Activated naive CD4-positive, alpha-beta T cell treated with anti-CD3 and anti-CD28 coated beads for 36 hours (primary cell): Measurements from ENCODE around the gene DENND4A. TPM values are rescaled to one million over a fixed set of nuclear protein-coding genes. Genes with fewer than 3 reads are reported as not detected.

Experiments used
- CTCF ChIA-PET: fragments of 350-600 bp; sonication (Branson Sonifier 250); formaldehyde crosslinking; loops from one replicate; lab custom pipeline; 2021; ENCODE audit warnings: antibody characterized with exemption; lab: Charles Lee
- DNase-seq: peaks from one replicate; pipeline ENCODE4 v3.0.0-alpha.2; 2020
- H3K27ac Mint-ChIP-seq: one replicate; pipeline ENCODE4 v1.8.0; 2021; ENCODE audit warnings: mild to moderate bottlenecking, mixed read lengths
- H3K27me3 Mint-ChIP-seq: one replicate; pipeline ENCODE4 v1.8.0; 2021; ENCODE audit warnings: low read depth, mixed read lengths
- H3K36me3 Mint-ChIP-seq: one replicate; pipeline ENCODE4 v1.8.0; 2021; ENCODE audit warnings: low read depth, mixed read lengths
- H3K4me1 Mint-ChIP-seq: one replicate; pipeline ENCODE4 v1.8.0; 2021; ENCODE audit warnings: low read depth, mixed read lengths
- H3K4me3 Mint-ChIP-seq: one replicate; pipeline ENCODE4 v1.8.0; 2021; ENCODE audit warnings: mild to moderate bottlenecking, moderate library complexity, mixed read lengths
- H3K9me3 Mint-ChIP-seq: one replicate; pipeline ENCODE4 v1.8.0; 2021; ENCODE audit warnings: mixed read lengths
- intact Hi-C: fragments of 100-400 bp; cut with micrococcal nuclease; formaldehyde crosslinking; loops from one replicate; pipeline ENCODE4 v1.15.1; 2023
- total RNA-seq, 2 experiments: library from RNA; stranded (reverse); gene quantifications; one replicate each; pipeline ENCODE4 v1.2.3, GENCODE V29; 2021

The DENND4A gene
- total RNA-seq, 2 experiments from 2014 or later: 23.9 to 24.9 TPM

- CTCF ChIA-PET: interaction anchor here (0.6 to 5.6 kb wide), 15 partner anchors 9 to 663 kb away, joined by 3 to 43 read pairs (median 3); partner anchors contain the start of genes DENND4A and RAB11A
- no peaks in the 10 kb centered on the region for H3K27me3 Mint-ChIP-seq
- peak overlapping the region; percentile 81 for H3K27ac Mint-ChIP-seq
- peak overlapping the region; percentile 40 for H3K4me3 Mint-ChIP-seq
- intact Hi-C loops: loop anchor here (1.0 to 2.0 kb wide), 4 partner anchors 13 to 221 kb away; partner anchors contain the start of genes INTS14 and RAB11A
- peak; percentile 73 for DNase-seq
- no peaks in the 10 kb centered on the region for H3K9me3 Mint-ChIP-seq
- H3K4me1 Mint-ChIP-seq: peaks cover 45% of the 10 kb centered on the region
- no peaks in the 10 kb centered on the region for H3K36me3 Mint-ChIP-seq
These were observed 40.7 kb upstream of the DENND4A start for GRCh38 chr15:65832549-65833364.

DNA sequence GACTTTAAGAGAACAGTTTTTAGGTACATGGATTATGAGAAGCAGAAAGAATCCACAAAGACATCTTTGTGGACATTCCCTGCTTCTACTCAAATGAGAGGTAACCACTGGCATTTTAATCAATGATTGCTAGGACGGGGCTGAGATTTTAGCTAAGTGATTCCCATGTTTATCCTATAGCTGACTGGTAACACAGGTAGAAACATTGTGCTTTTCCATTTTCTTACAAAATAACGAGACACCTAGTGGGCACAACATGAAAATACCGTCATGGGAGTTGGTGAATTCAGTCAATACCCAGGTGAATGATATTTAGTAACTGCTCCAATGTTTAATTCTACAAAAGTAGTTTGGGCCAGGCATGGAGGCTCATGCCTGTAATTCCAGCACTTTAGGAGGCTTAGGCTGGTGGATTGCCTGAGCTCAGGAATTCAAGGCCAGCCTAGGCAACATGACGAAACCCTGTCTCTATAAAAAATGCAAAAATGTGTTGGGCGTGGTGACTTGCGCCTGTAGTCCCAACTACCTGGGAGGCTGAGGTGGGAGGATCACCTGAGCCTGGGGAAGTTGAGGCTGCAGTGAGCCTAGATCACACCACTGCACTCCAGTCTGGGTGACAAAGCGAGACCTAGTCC is 37.2 kb upstream of the DENND4A start:
- intact Hi-C loops: loop anchor here (1.0 to 2.0 kb wide), 3 partner anchors 56 to 218 kb away; partner anchors contain the start of gene INTS14
- no peaks in the 10 kb centered on the region for H3K9me3 Mint-ChIP-seq
- no peaks in the 10 kb centered on the region for H3K36me3 Mint-ChIP-seq
- CTCF ChIA-PET: interaction anchor here (0.6 to 1.4 kb wide), 17 partner anchors 9 to 218 kb away, joined by 3 to 10 read pairs (median 4); partner anchors contain the start of gene INTS14
- peak overlapping the region; percentile 93 for H3K27ac Mint-ChIP-seq
- H3K4me3 Mint-ChIP-seq: peak overlapping the region; percentile 26
- H3K27me3 Mint-ChIP-seq: no peaks in the 10 kb centered on the region
- peak; percentile 41 for DNase-seq
- peaks cover 52% of the 10 kb centered on the region for H3K4me1 Mint-ChIP-seq

- peak overlapping the region; percentile 26 for H3K4me3 Mint-ChIP-seq
These were observed 36.5 kb upstream of the DENND4A start for GRCh38 chr15:65828585-65828984.

GRCh38 chr15:65827065-65827464 is 35.0 kb upstream of the DENND4A start:
- Mint-ChIP-seq H3K4me3 (peak overlapping the region; percentile 34), H3K27me3 (no peaks in the 10 kb centered on the region), H3K27ac (peak overlapping the region; percentile 93), H3K9me3 (no peaks in the 10 kb centered on the region), H3K4me1 (peaks cover 37% of the 10 kb centered on the region), H3K36me3 (no peaks in the 10 kb centered on the region)
- intact Hi-C loops: no loop called here
- DNase-seq: peak; percentile 45
- CTCF ChIA-PET: interaction anchor here (0.9 kb wide), 1 partner anchor 10 kb away, joined by 4 read pairs; no protein-coding TSS in a partner anchor

More at GRCh38 chr15:65828585-65828984, 36.5 kb upstream of the DENND4A start:
- no peaks in the 10 kb centered on the region for H3K36me3 Mint-ChIP-seq
- CTCF ChIA-PET: interaction anchor here (0.6 to 1.4 kb wide), 15 partner anchors 9 to 218 kb away, joined by 3 to 10 read pairs (median 4); partner anchors contain the start of gene INTS14
- peak overlapping the region; percentile 93 for H3K27ac Mint-ChIP-seq
- peaks cover 52% of the 10 kb centered on the region for H3K4me1 Mint-ChIP-seq
- no peaks in the 10 kb centered on the region for H3K9me3 Mint-ChIP-seq
- H3K27me3 Mint-ChIP-seq: no peaks in the 10 kb centered on the region
- DNase-seq: peak; percentile 44
- intact Hi-C loops: loop anchor here (1.0 to 2.0 kb wide), 3 partner anchors 9 to 218 kb away; partner anchors contain the start of genes DENND4A and INTS14

GRCh38 chr15:65824941-65825544 is 33.0 kb upstream of the DENND4A start:
- Mint-ChIP-seq H3K4me3 (no peak overlapping the region), H3K9me3 (no peaks in the 10 kb centered on the region), H3K36me3 (no peaks in the 10 kb centered on the region), H3K4me1 (peaks cover 45% of the 10 kb centered on the region), H3K27me3 (no peaks in the 10 kb centered on the region), H3K27ac (no peak overlapping the region)
- no peak for DNase-seq
- CTCF ChIA-PET: interaction anchor here (0.6 to 1.8 kb wide), 7 partner anchors 8 to 56 kb away, joined by 3 to 11 read pairs (median 4); no protein-coding TSS in a partner anchor
- intact Hi-C loops: no loop called here

DNA sequence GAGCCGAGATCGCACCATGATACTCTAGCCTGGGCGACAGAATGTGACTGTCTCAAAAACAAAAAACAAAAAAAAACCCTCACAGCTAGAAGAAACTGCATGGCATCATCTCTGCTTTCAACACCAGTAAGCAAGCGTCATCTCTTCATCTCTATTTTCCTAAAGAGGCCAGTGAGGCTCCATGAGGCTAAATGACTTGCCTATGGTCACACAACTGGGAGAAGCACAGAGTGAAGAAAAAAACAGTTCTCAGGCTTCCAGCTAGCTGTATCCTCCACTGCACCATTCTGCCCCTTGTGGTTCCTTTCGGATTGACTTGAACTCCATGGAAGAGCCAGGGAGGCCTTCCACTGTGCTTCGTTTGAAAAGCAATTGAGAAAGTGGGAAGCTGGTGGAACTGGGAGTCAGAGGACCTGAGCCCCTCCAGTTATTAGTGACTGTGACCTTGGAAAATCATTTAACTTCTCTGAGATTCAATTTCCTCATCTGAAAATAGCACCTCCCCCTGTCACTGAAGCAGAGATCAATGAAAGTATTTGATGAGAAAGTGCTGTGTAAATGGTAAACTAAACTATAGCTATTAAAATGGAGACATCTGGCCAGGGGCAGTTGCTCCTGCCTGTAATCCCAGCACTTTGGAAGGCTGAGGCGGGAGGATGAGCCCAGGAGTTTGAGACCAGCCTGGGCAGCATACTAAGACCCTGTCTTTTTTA is 32.1 kb upstream of the DENND4A start:
- Mint-ChIP-seq H3K36me3 (no peaks in the 10 kb centered on the region), H3K4me1 (peaks cover 50% of the 10 kb centered on the region), H3K4me3 (no peak overlapping the region), H3K27me3 (no peaks in the 10 kb centered on the region), H3K9me3 (no peaks in the 10 kb centered on the region), H3K27ac (no peak overlapping the region)
- intact Hi-C loops: no loop called here
- CTCF ChIA-PET: interaction anchor here (0.6 to 1.8 kb wide), 7 partner anchors 8 to 45 kb away, joined by 3 to 11 read pairs (median 4); no protein-coding TSS in a partner anchor
- peak; percentile 48 for DNase-seq

GRCh38 chr15:65822316-65822715 is 30.2 kb upstream of the DENND4A start:
- no peaks in the 10 kb centered on the region for H3K9me3 Mint-ChIP-seq
- no peak for DNase-seq
- intact Hi-C loops: no loop called here
- no peaks in the 10 kb centered on the region for H3K36me3 Mint-ChIP-seq
- peaks cover 47% of the 10 kb centered on the region for H3K4me1 Mint-ChIP-seq
- H3K27ac Mint-ChIP-seq: no peak overlapping the region
- no peak overlapping the region for H3K4me3 Mint-ChIP-seq
- CTCF ChIA-PET: interaction anchor here (0.6 to 1.3 kb wide), 3 partner anchors 34 to 310 kb away, joined by 3 to 6 read pairs (median 3); no protein-coding TSS in a partner anchor
- H3K27me3 Mint-ChIP-seq: no peaks in the 10 kb centered on the region

GRCh38 chr15:65821070-65821469 is 29.0 kb upstream of the DENND4A start:
- Mint-ChIP-seq H3K9me3 (no peaks in the 10 kb centered on the region), H3K4me1 (peaks cover 49% of the 10 kb centered on the region), H3K27me3 (no peaks in the 10 kb centered on the region), H3K36me3 (no peaks in the 10 kb centered on the region), H3K4me3 (no peak overlapping the region), H3K27ac (no peak overlapping the region)
- no peak for DNase-seq
- CTCF ChIA-PET: interaction anchor here (2.4 kb wide), 1 partner anchor 17 kb away, joined by 10 read pairs; no protein-coding TSS in a partner anchor
- intact Hi-C loops: no loop called here

DNA sequence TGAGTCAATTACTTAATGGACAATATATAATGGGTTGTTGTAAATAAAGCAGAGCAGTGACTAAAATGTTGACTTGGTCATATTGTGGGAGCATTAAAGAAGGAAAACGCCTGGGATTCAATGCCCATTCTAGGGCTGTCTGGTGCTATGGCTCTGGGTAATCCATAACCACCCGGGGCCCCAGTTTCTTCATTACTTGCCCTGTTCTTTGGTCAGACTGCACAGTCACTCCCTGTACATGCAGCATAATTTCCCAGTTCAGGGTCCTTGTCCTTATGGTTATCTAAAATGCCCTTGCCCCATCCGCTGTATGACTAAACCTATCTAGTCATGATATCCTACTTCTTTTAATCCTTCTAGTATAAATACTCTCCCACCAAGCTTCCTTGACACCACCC is 27.5 kb upstream of the DENND4A start:
- Mint-ChIP-seq H3K27me3 (no peaks in the 10 kb centered on the region), H3K4me3 (no peak overlapping the region), H3K36me3 (no peaks in the 10 kb centered on the region), H3K4me1 (peaks cover 50% of the 10 kb centered on the region), H3K27ac (peak overlapping the region; percentile 48), H3K9me3 (no peaks in the 10 kb centered on the region)
- DNase-seq: no peak
- CTCF ChIA-PET: interaction anchor here (2.0 to 2.6 kb wide), 3 partner anchors 10 to 29 kb away, joined by 7 to 10 read pairs (median 10); partner anchors contain the start of gene DENND4A
- intact Hi-C loops: loop anchor here (1.0 to 5.0 kb wide), 7 partner anchors 9 to 568 kb away; partner anchors contain the start of genes DENND4A and MAP2K1

GRCh38 chr15:65818927-65819562 is 27.0 kb upstream of the DENND4A start:
- intact Hi-C loops: loop anchor here (1.0 to 5.0 kb wide), 7 partner anchors 9 to 568 kb away; partner anchors contain the start of genes DENND4A and MAP2K1
- DNase-seq: no peak
- CTCF ChIA-PET: interaction anchor here (0.6 to 2.6 kb wide), 10 partner anchors 9 to 688 kb away, joined by 3 to 10 read pairs (median 3); partner anchors contain the start of gene DENND4A
- H3K27ac Mint-ChIP-seq: peak overlapping the region; percentile 59
- H3K4me1 Mint-ChIP-seq: peaks cover 47% of the 10 kb centered on the region
- H3K27me3 Mint-ChIP-seq: no peaks in the 10 kb centered on the region
- H3K4me3 Mint-ChIP-seq: peak overlapping the region; percentile 22
- H3K36me3 Mint-ChIP-seq: no peaks in the 10 kb centered on the region
- H3K9me3 Mint-ChIP-seq: no peaks in the 10 kb centered on the region
